Mesodermal cell (in vitro differentiated cells): ENCODE results near the gene RGL2. TPM values are rescaled to one million over a fixed set of nuclear protein-coding genes. Genes with fewer than 3 reads are reported as not detected.
"Not testable (repeated sequence)": the region's sequence is repeated elsewhere in the genome, so short reads cannot be mapped to it uniquely, and the experiment has no call there.

Source experiments
- H3K27ac ChIP-seq: 2 replicates; pipeline ENCODE4 v1.7.0; 2013; ENCODE audit warnings: mild to moderate bottlenecking, low read depth, low read length, moderate library complexity; ENCODE audit not compliant: severe bottlenecking
- H3K36me3 ChIP-seq: 2 replicates; pipeline ENCODE4 v1.7.1; 2013; ENCODE audit warnings: mild to moderate bottlenecking, low read length, moderate library complexity; ENCODE audit not compliant: control insufficient read depth, insufficient read depth
- H3K4me1 ChIP-seq: one replicate; pipeline ENCODE4 v1.7.1; 2013; ENCODE audit warnings: mild to moderate bottlenecking, low read length; ENCODE audit not compliant: insufficient read depth, control insufficient read depth, poor library complexity, severe bottlenecking
- H3K4me3 ChIP-seq: 2 replicates; pipeline ENCODE4 v1.7.0; 2013; ENCODE audit warnings: low read length, control low read depth, mild to moderate bottlenecking; ENCODE audit not compliant: insufficient read depth, poor library complexity, severe bottlenecking; ENCODE audit errors: extremely low read depth
- H3K9me3 ChIP-seq: 2 replicates; pipeline ENCODE4 v1.7.1; 2013; ENCODE audit warnings: mild to moderate bottlenecking, low read length, moderate library complexity; ENCODE audit not compliant: control insufficient read depth
- whole genome bisulfite sequencing, 2 experiments: methylation state at CpG; one replicate each; pipeline ENCODE4 v1.1.5; 2013; ENCODE audit warnings: missing lambda C conversion rate in 2 of 2; ENCODE audit not compliant: insufficient coverage in 2 of 2; 5-methylcytosine and 5-hydroxymethylcytosine counted together
- polyA plus RNA-seq, 2 experiments: library from polyadenylated mRNA; stranded (reverse); fragments of 50-300 nt; gene quantifications; one replicate each; pipeline ENCODE4 v1.2.3, GENCODE V29; 2013

Gene RGL2
- 64.2 TPM for polyA plus RNA-seq (2013, experiment 1 of 2)
- polyA plus RNA-seq (2013, experiment 2 of 2) = 53.6 TPM

GRCh38 chr6:33298773-33299236 lies at the start of gene RGL2:
TSS of gene RGL2 (minus strand) at chr6:33298942. CDS start at chr6:33298610, 332 bp downstream.
- Histone ChIP-seq H3K4me1 (peaks cover 5% of the 10 kb centered on the region), H3K27ac (peak within 1 kb of the TSS; percentile 94), H3K9me3 (no peaks in the 10 kb centered on the region), H3K36me3 (peaks cover 30% of the 10 kb centered on the region), H3K4me3 (peak within 1 kb of the TSS; percentile 67)
- WGBS, 2 experiments = 0 to 1% methylated on average over 10 to 12 of the region's 34 CpGs

GRCh38 chr6:33347816-33348215 lies 49.1 kb upstream of the RGL2 start:
- 91 to 98% methylated on average over 3 to 4 of the region's 5 CpGs for WGBS, 2 experiments
- no peaks in the 10 kb centered on the region for H3K9me3 ChIP-seq

GRCh38 chr6:33346972-33347371 lies 48.2 kb upstream of the RGL2 start:
- WGBS, 2 experiments = 90 to 92% methylated on average over 5 of the region's 5 CpGs
- not testable (repeated sequence) for H3K4me3 ChIP-seq, H3K36me3 ChIP-seq, H3K9me3 ChIP-seq, H3K4me1 ChIP-seq, H3K27ac ChIP-seq

More at GRCh38 chr6:33347816-33348215, 49.1 kb upstream of the RGL2 start:
- peaks cover 6% of the 10 kb centered on the region for H3K4me1 ChIP-seq
- no peaks in the 10 kb centered on the region for H3K36me3 ChIP-seq
- H3K4me3 ChIP-seq = no peak overlapping the region
- no peak overlapping the region for H3K27ac ChIP-seq

GRCh38 chr6:33344701-33345697 lies 46.3 kb upstream of the RGL2 start:
- Histone ChIP-seq H3K4me1 (peaks cover 6% of the 10 kb centered on the region), H3K4me3 (no peak overlapping the region), H3K36me3 (no peaks in the 10 kb centered on the region), H3K27ac (no peak overlapping the region), H3K9me3 (no peaks in the 10 kb centered on the region)
- 18 to 33% methylated on average over 16 to 17 of the region's 22 CpGs for WGBS, 2 experiments

GRCh38 chr6:33343953-33344611 lies 45.3 kb upstream of the RGL2 start:
- no peak overlapping the region for H3K27ac ChIP-seq
- WGBS, 2 experiments = 87 to 92% methylated on average over 3 to 4 of the region's 6 CpGs
- H3K36me3 ChIP-seq = no peaks in the 10 kb centered on the region
- H3K4me1 ChIP-seq = peaks cover 6% of the 10 kb centered on the region
- H3K4me3 ChIP-seq = no peak overlapping the region
- no peaks in the 10 kb centered on the region for H3K9me3 ChIP-seq

GRCh38 chr6:33343606-33343952 lies 44.8 kb upstream of the RGL2 start:
- not testable (repeated sequence) for H3K36me3 ChIP-seq, H3K27ac ChIP-seq, H3K9me3 ChIP-seq, H3K4me3 ChIP-seq, H3K4me1 ChIP-seq
- 89 to 95% methylated on average over 7 of the region's 7 CpGs for WGBS, 2 experiments

GRCh38 chr6:33339193-33339592 lies 40.5 kb upstream of the RGL2 start:
- no peaks in the 10 kb centered on the region for H3K36me3 ChIP-seq
- no peak overlapping the region for H3K4me3 ChIP-seq
- H3K9me3 ChIP-seq = no peaks in the 10 kb centered on the region
- no peaks in the 10 kb centered on the region for H3K4me1 ChIP-seq
- H3K27ac ChIP-seq = no peak overlapping the region
- WGBS, 2 experiments = 92% methylated on average over 6 of the region's 6 CpGs

- Histone ChIP-seq H3K9me3 (no peaks in the 10 kb centered on the region), H3K36me3 (no peaks in the 10 kb centered on the region), H3K4me3 (no peak overlapping the region), H3K4me1 (no peaks in the 10 kb centered on the region), H3K27ac (no peak overlapping the region)
- 71 to 90% methylated on average over 1 to 2 of the region's 3 CpGs for WGBS, 2 experiments
These were observed 37.8 kb upstream of the RGL2 start for GRCh38 chr6:33336495-33336894.

- Histone ChIP-seq H3K27ac (no peak overlapping the region), H3K4me3 (no peak overlapping the region), H3K4me1 (no peaks in the 10 kb centered on the region), H3K9me3 (no peaks in the 10 kb centered on the region), H3K36me3 (no peaks in the 10 kb centered on the region)
- 96 to 100% methylated on average over 3 of the region's 4 CpGs for WGBS, 2 experiments
These were observed 37.2 kb upstream of the RGL2 start for GRCh38 chr6:33335916-33336315.

GRCh38 chr6:33333666-33334065 lies 34.9 kb upstream of the RGL2 start:
- no peak overlapping the region for H3K4me3 ChIP-seq
- no peaks in the 10 kb centered on the region for H3K9me3 ChIP-seq
- WGBS, 2 experiments = 83 to 92% methylated on average over 1 of the region's 4 CpGs
- H3K36me3 ChIP-seq = no peaks in the 10 kb centered on the region
- H3K27ac ChIP-seq = no peak overlapping the region
- H3K4me1 ChIP-seq = no peaks in the 10 kb centered on the region
